HG03378 (cell line): ENCODE results near the gene GRM4.

Source experiments
- ATAC-seq: cut with Tn5 transposase; IDR thresholded peaks from one replicate; pipeline ENCODE4 v1.9.1; 2021; ENCODE audit warnings: mild to moderate bottlenecking, moderate library complexity; ENCODE audit not compliant: unreplicated experiment

Gene GRM4

GRCh38 chr6:34157851-34158250, 12.0 kb upstream of the GRM4 start:
- no peak for ATAC-seq

- ATAC-seq, result no peak
Observed at GRCh38 chr6:34157236-34157830, 11.4 kb upstream of the GRM4 start.

- no peak for ATAC-seq
Observed at GRCh38 chr6:34155471-34156300, 9.8 kb upstream of the GRM4 start.

- no peak for ATAC-seq
Observed at GRCh38 chr6:34154668-34155447, 9.0 kb upstream of the GRM4 start.

- no peak for ATAC-seq
Observed at GRCh38 chr6:34152806-34153520, 7.1 kb upstream of the GRM4 start.

GRCh38 chr6:34152042-34152524, 6.2 kb upstream of the GRM4 start:
- no peak for ATAC-seq

- no peak for ATAC-seq
Observed at GRCh38 chr6:34151321-34152041, 5.6 kb upstream of the GRM4 start.

GRCh38 chr6:34150766-34151165, 4.9 kb upstream of the GRM4 start:
- no peak for ATAC-seq

GRCh38 chr6:34149831-34150400, 4.0 kb upstream of the GRM4 start:
- ATAC-seq, result no peak

GRCh38 chr6:34149452-34149810, 3.5 kb upstream of the GRM4 start:
- ATAC-seq, result no peak

GRCh38 chr6:34148631-34149451, 3.0 kb upstream of the GRM4 start:
- ATAC-seq, result no peak

GRCh38 chr6:34147906-34148630, 2.2 kb upstream of the GRM4 start:
- ATAC-seq, result no peak

GRCh38 chr6:34146801-34147592, 1.1 kb upstream of the GRM4 start:
- ATAC-seq, result no peak

- ATAC-seq, result no peak
Observed at GRCh38 chr6:34145161-34146020, 496 bp downstream of the GRM4 start.

GRCh38 chr6:34144581-34145160, 1.2 kb downstream of the GRM4 start:
- no peak for ATAC-seq

- no peak for ATAC-seq
Observed at GRCh38 chr6:34143884-34144580, 1.9 kb downstream of the GRM4 start.
